ENCODE results near the gene KLHL12.

Gene KLHL12

DNA sequence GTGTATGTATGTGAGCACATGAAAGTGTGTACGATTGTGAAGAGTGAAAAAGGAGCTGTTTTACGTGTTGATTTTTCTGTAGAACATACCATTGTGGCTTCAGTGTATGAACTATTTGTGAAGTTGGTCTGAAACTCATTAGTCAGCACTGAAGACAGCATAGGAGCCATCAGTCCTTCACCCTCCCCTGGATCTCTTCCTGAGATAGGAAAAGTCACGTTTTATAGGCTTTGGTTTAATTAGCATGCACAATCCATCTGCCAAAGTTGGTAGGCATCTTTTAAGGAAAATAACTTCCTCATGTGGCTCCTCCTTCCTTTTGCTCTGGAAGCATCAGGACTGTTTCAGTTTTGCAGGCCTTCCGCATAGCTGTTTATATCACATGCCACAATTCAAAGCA is 36.6 kb downstream of the KLHL12 start:
- no peak for DNase-seq (ENCODE audit: low spot score)
- in situ Hi-C loops (cut with MboI; ENCODE audit: low pct_unique_long_range_greater_than_20kb, low sequenced_read_pairs, unreplicated experiment), result no loop called here
- TF ChIP-seq, protein P1, sequence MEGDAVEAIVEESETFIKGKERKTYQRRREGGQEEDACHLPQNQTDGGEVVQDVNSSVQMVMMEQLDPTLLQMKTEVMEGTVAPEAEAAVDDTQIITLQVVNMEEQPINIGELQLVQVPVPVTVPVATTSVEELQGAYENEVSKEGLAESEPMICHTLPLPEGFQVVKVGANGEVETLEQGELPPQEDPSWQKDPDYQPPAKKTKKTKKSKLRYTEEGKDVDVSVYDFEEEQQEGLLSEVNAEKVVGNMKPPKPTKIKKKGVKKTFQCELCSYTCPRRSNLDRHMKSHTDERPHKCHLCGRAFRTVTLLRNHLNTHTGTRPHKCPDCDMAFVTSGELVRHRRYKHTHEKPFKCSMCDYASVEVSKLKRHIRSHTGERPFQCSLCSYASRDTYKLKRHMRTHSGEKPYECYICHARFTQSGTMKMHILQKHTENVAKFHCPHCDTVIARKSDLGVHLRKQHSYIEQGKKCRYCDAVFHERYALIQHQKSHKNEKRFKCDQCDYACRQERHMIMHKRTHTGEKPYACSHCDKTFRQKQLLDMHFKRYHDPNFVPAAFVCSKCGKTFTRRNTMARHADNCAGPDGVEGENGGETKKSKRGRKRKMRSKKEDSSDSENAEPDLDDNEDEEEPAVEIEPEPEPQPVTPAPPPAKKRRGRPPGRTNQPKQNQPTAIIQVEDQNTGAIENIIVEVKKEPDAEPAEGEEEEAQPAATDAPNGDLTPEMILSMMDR (IDR thresholded peaks at IDR 0.05; ENCODE audit: extremely low read depth, insufficient read depth, missing control alignments), result no peak

DNA sequence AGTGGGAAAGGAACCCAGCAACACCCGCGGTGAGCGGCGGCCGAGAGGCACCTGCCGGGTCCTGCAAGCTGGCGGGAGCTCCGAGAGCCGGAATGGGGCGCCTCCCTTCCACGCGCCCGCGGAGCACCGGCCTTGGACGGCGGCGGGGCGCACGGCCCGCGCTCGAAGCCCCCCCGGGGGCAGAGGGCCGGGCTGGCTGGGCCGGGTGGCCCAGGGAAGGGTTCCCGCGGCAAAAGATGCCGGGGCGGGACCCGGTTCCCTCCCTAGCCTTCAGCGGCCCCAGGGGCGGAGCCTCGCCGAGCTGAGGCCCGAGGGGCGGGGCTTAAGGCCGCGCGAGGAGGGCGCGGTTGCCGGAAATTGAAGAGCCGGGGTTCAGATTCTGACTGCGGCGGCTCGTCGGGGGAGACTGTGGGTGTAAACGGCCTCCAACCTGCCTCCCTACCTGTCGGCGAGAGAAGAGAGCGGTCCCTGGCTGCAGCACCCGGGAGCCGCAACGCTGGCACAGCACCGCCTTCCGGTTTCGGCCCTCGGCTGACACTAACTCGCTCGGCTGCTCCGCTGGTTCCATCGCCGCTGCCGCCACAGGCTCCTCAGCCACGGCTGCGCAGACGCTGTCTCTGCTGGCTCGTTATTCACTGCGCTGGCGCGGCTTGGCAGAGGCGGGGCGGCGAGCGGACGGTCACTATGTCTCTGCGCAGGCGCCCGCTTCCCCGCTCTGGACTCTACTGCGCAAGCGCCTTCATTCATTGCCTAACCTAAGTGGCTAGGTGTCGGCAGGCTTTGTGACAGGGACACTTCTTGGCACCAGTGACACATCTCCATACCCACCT is 38.3 kb downstream of the KLHL12 start, which contains the start of gene RABIF:
TSS of gene RABIF (minus strand) at position 619 of the 830 bp plus-strand sequence. CDS start at position 568, 51 bp downstream.
- in situ Hi-C loops (cut with MboI; ENCODE audit: low pct_unique_long_range_greater_than_20kb, low sequenced_read_pairs, unreplicated experiment), result no loop called here
- peak; percentile 97 for DNase-seq (ENCODE audit: low spot score)
- TF ChIP-seq, protein P1 (IDR thresholded peaks at IDR 0.05; ENCODE audit: extremely low read depth, insufficient read depth, missing control alignments), result no peak

DNA sequence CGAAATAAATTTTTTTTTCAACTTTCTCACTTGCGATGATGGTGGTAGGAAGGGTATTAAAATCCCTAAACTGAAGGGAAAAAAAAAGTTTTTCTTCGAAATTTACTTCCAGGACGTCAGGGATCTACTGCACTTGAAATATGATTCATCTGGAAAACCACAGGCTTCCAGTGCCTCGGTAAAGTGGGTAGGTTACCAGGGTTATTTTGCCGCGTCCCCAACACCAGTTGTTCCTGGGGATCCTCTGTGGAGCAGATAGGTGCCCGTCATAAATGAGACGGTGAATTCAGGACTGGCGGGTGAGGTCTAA is 38.9 kb downstream of the KLHL12 start:
- in situ Hi-C loops (cut with MboI; ENCODE audit: low pct_unique_long_range_greater_than_20kb, low sequenced_read_pairs, unreplicated experiment), result no loop called here
- TF ChIP-seq, protein P1 (IDR thresholded peaks at IDR 0.05; ENCODE audit: extremely low read depth, insufficient read depth, missing control alignments), result no peak
- no peak for DNase-seq (ENCODE audit: low spot score)

DNA sequence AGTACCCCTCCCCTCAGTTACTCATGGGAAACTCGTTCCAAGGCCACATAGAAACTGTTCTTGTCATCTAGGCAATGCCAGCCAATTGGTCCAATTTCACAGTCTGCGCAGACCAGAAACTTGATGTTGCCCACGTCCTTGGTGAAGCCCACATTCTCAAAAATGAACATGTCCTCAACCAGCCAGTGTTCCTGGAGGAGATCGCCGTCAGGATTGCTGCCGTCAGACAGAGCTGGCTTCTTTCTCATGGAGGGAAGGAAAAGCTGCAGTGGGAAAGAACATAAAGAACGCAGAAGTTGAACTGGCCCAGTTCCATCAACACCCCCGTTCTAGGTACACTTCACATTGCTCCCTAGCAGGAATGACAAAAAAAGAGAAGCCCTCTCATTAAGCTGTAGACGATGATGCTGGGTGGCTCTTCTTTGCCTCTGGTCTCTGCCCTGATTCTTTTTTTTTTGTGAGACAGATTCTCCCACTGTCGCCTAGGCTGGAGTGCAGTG is 46.0 kb downstream of the KLHL12 start:
- TF ChIP-seq, protein P1 (IDR thresholded peaks at IDR 0.05; ENCODE audit: extremely low read depth, insufficient read depth, missing control alignments), result no peak
- in situ Hi-C loops (cut with MboI; ENCODE audit: low pct_unique_long_range_greater_than_20kb, low sequenced_read_pairs, unreplicated experiment), result no loop called here
- DNase-seq (ENCODE audit: low spot score), result no peak

DNA sequence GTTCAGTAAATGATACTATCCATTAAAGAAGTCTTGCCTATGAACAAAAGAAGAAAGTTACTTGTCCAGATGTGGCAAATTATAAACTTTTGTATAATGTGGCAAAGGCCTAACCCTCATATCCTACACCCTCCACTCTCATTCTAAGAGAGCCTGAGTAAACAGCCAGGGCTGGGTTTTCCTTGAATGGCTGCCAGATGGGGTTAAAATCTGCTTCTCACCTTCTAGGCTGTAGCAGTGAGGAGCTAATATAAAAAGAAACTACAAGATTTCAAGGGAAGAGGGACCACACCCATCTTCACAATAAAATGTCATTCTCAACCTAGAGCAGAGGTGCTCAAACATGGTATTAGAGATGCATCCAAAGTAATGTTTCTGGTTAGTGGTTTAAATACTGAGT is 47.0 kb downstream of the KLHL12 start:
- TF ChIP-seq, protein P1 (IDR thresholded peaks at IDR 0.05; ENCODE audit: extremely low read depth, insufficient read depth, missing control alignments), result no peak
- in situ Hi-C loops (cut with MboI; ENCODE audit: low pct_unique_long_range_greater_than_20kb, low sequenced_read_pairs, unreplicated experiment), result no loop called here
- no peak for DNase-seq (ENCODE audit: low spot score)

DNA sequence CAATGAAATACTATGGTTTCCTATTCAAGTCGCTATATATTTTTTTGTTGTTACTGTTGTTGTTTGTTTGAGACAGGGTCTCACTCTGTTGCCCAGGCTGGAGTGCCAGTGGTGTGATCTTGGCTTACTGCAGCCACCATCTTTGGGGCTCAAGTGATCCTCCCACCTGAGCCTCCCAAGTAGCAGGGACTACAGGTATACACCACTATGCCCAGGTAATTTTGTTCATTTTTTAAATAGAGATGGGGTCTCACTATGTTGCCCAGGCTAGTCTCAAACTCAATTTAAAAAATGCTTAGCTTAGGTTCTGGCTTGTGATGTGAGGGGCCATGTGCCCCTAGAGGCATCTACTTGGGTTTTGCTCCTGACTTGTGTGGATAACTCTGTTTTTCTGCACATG is 47.9 kb downstream of the KLHL12 start:
- no peak for DNase-seq (ENCODE audit: low spot score)
- TF ChIP-seq, protein P1 (IDR thresholded peaks at IDR 0.05; ENCODE audit: extremely low read depth, insufficient read depth, missing control alignments), result no peak
- in situ Hi-C loops (cut with MboI; ENCODE audit: low pct_unique_long_range_greater_than_20kb, low sequenced_read_pairs, unreplicated experiment), result no loop called here

Measured in GM13977 (cell line).